Cardiac muscle cell (in vitro differentiated cells and primary cell): Measurements from ENCODE around the gene DOK3. TPM values are rescaled to one million over a fixed set of nuclear protein-coding genes. Genes with fewer than 3 reads are reported as not detected.

Experiments used
- DNase-seq, 2 donors: peaks; one replicate each; pipeline versions ENCODE4 v3.0.0 to v3.0.0-alpha.2; 2010 to 2017; ENCODE audit warnings: low read depth in 1 of 2, low spot score in 1 of 2
- H3K27ac ChIP-seq: fragments of 200-600 bp; sonication (generic); 2 replicates; pipeline ENCODE4 v1.5.1; 2016
- H3K27me3 ChIP-seq: fragments of 200-600 bp; sonication (generic); 2 replicates; pipeline ENCODE4 v1.6.0; 2016; ENCODE audit warnings: control low read depth
- H3K36me3 ChIP-seq: fragments of 200-600 bp; sonication (generic); 2 replicates; pipeline ENCODE4 v1.5.1; 2016; ENCODE audit warnings: control low read depth
- H3K4me1 ChIP-seq: fragments of 200-600 bp; sonication (generic); 2 replicates; pipeline ENCODE4 v1.8.1; 2017; ENCODE audit warnings: low read depth, mild to moderate bottlenecking, mixed run types
- H3K4me3 ChIP-seq: fragments of 200-600 bp; sonication (generic); 2 replicates; pipeline ENCODE4 v1.5.1; 2016; ENCODE audit warnings: mild to moderate bottlenecking
- H3K9me3 ChIP-seq: fragments of 200-600 bp; sonication (generic); 2 replicates; pipeline ENCODE4 v1.5.1; 2017; ENCODE audit warnings: low read depth, mild to moderate bottlenecking, control low read depth
- CTCF ChIP-seq: IDR thresholded peaks from 2 replicates; pipeline ENCODE4 v1.5.1; 2012; ENCODE audit warnings: low read depth, mild to moderate bottlenecking, low read length
- polyA plus RNA-seq: library from polyadenylated mRNA; unstranded; fragments of >200 nt; fragmentation: Nextera tagmentation; extraction: Ambion mirVana; gene quantifications from 2 replicates; pipeline ENCODE4 v1.2.1, GENCODE V29; 2016
- total RNA-seq: library from RNA; depleted of rRNA; stranded (reverse); fragments of >200 nt; gene quantifications from 2 replicates; pipeline ENCODE4 v1.2.3, GENCODE V29; 2016

DOK3 gene
- total and polyA plus RNA-seq, 2 experiments from 2014 or later: 2.4 to 3.7 TPM

DNA sequence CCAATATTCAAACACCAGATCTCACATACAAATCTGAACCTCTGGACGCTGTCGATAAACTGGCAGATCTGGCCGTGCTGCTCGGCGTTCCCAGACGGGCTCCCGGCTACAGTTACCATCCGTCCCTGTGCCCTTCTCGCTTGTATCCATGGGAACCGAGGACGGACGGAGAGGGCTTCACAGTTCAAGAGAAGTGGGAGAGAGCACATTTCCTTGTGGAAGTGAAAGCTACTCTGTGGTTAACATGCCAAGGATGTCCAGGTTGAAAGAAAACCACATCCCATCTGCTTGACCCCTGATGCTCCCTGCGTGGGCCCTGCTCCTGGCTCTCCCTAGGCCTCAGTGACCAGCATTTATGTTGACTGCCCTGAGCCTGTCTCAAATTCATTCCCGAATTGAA lies 29.9 kb downstream of the DOK3 start:
- no peak for TF ChIP-seq CTCF
- Histone ChIP-seq H3K9me3 (no peaks in the 10 kb centered on the region), H3K36me3 (peaks cover 13% of the 10 kb centered on the region), H3K27me3 (no peaks in the 10 kb centered on the region), H3K4me1 (peaks cover 8% of the 10 kb centered on the region), H3K27ac (peak overlapping the region; percentile 39), H3K4me3 (no peak overlapping the region)
- peak in 1 of 2 donors; percentile 71 for DNase-seq

DNA sequence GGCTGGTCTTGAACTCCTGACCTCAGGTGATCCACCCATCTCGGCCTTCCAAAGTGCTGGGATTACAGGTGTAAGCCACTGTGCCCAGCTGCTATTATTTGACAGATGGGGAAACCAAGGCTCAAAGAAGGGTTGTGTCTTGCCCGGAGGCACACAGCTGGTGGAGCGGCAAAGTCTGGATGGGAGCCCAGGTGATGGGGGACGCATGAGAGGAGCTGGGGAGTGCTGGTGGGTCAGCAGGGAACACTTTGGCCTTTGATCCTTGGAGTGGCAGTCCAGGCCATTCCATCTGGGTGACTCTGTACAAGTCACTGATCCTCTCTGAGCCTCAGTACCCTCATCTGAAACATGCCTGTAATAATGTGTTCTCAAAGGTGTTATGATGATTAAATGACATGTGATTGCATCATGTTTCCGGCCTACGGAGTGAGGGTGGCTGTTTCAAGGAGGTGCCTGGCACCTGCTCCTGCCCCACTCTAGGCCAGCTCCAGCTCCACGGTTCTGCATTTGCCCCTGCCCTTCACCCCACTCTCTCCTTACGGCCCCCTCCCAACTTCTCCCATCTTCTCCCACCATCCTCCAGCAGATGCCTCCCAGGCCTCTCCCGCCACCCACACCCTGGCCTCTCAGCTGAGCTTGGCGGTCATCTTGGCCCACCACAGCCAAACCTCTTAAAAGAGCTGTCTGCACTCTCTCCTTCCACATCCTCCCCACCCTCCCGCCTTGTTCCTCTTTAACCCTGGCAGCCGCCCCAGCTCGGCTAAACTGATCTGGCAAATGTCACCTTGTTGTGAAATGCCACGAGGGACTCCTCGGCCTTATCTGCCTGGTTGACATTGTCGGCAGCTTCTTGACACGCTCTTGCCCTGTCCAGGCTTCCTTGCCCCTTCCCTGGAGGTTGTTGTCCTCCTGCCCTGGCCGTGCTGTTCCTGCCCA lies 30.6 kb downstream of the DOK3 start:
- H3K9me3 ChIP-seq: no peaks in the 10 kb centered on the region
- peaks cover 11% of the 10 kb centered on the region for H3K36me3 ChIP-seq
- no peak for TF ChIP-seq CTCF
- no peak overlapping the region for H3K4me3 ChIP-seq
- H3K27ac ChIP-seq: peak overlapping the region; percentile 39
- H3K27me3 ChIP-seq: no peaks in the 10 kb centered on the region
- H3K4me1 ChIP-seq: peaks cover 8% of the 10 kb centered on the region
- DNase-seq: peak; percentile 93 to 95

- Histone ChIP-seq H3K27ac (no peak overlapping the region), H3K4me1 (peaks cover 8% of the 10 kb centered on the region), H3K27me3 (no peaks in the 10 kb centered on the region), H3K36me3 (peaks cover under 1% of the 10 kb centered on the region), H3K4me3 (no peak overlapping the region), H3K9me3 (no peaks in the 10 kb centered on the region)
- no peak for DNase-seq
- TF ChIP-seq CTCF: no peak
Measured at GRCh38 chr5:177477701-177478477, 31.7 kb downstream of the DOK3 start.

GRCh38 chr5:177476531-177477233 lies 32.9 kb downstream of the DOK3 start:
- Histone ChIP-seq H3K9me3 (no peaks in the 10 kb centered on the region), H3K36me3 (no peaks in the 10 kb centered on the region), H3K4me3 (no peak overlapping the region), H3K4me1 (peaks cover 15% of the 10 kb centered on the region), H3K27me3 (no peaks in the 10 kb centered on the region), H3K27ac (no peak overlapping the region)
- DNase-seq: peak in 1 of 2 donors; percentile 73
- TF ChIP-seq CTCF: no peak
